A549 (cell line): ENCODE results near the gene GRK3. TPM values are rescaled to one million over a fixed set of nuclear protein-coding genes. Genes with fewer than 3 reads are reported as not detected.

ENCODE experiments used
- ATAC-seq, 2 experiments: fragments of 200-7000 bp in 1 of 2; fragments of >200 bp in 1 of 2; cut with Nextera tagmentation in 1 of 2; cut with Tn5 transposase in 1 of 2; 3 replicates each; pipeline versions ENCODE4 v1.8.0 to v1.9.1; 2018 to 2020; ENCODE audit warnings: mild to moderate bottlenecking in 1 of 2, moderate library complexity in 1 of 2
- CTCF ChIA-PET: fragments of 300-600 bp; sonication (Branson Sonifier 250); formaldehyde crosslinking; extraction: SDS; loops from one replicate; lab custom pipeline; 2021; ENCODE audit warnings: antibody characterized with exemption, inconsistent platforms; lab: Yijun Ruan, JAX
- POLR2A ChIA-PET: fragments of 350-600 bp; formaldehyde crosslinking; extraction: SDS; loops from one replicate; lab custom pipeline; 2021; ENCODE audit warnings: antibody characterized with exemption, inconsistent platforms; lab: Yijun Ruan, JAX
- DNase-seq, 2 experiments: peaks; one replicate each; pipeline versions ENCODE4 v3.0.0 to v3.0.0-alpha.2; 2011 to 2016; ENCODE audit warnings: low read depth in 1 of 2, low spot score in 1 of 2
- FAIRE-seq: peaks from 2 replicates; lab custom pipeline; 2011; peaks lifted over from hg19 to GRCh38; lab: Jason Lieb, UNC
- H3K27ac ChIP-seq, 2 experiments: fragments of >200 bp; sonication (Bioruptor Twin); formaldehyde crosslinking; 3 replicates each; pipeline ENCODE4 v1.5.1; 2016 to 2017
- H3K4me1 ChIP-seq: fragments of >200 bp; sonication (Bioruptor Twin); formaldehyde crosslinking; 3 replicates; pipeline ENCODE4 v1.6.1; 2016
- H3K4me2 ChIP-seq: fragments of >200 bp; sonication (Bioruptor Twin); formaldehyde crosslinking; 3 replicates; pipeline ENCODE4 v1.6.1; 2016
- H3K4me3 ChIP-seq: fragments of >200 bp; sonication (Bioruptor Twin); formaldehyde crosslinking; 3 replicates; pipeline ENCODE4 v1.5.1; 2016
- H3K9me3 ChIP-seq: fragments of >200 bp; sonication (Bioruptor Twin); formaldehyde crosslinking; 3 replicates; pipeline ENCODE4 v1.6.1; 2016
- ATOH8 ChIP-seq: fragments of 250-450 bp; sonication (Bioruptor Pico); IDR thresholded peaks from 2 replicates; pipeline ENCODE4 v1.5.0; 2020; ENCODE audit warnings: low read depth, mild to moderate bottlenecking, moderate library complexity
- BCL3 ChIP-seq: fragments of >200 bp; sonication (Bioruptor Twin); formaldehyde crosslinking; IDR thresholded peaks from 3 replicates; pipeline ENCODE4 v1.6.1; 2016
- CBX2 ChIP-seq: fragments of 200-600 bp; sonication (generic); IDR thresholded peaks from 2 replicates; pipeline ENCODE4 v1.6.1; 2016; ENCODE audit warnings: low read depth, mild to moderate bottlenecking, borderline replicate concordance
- CEBPB ChIP-seq, 2 experiments: fragments of >200 bp in 1 of 2; sonication (Bioruptor Twin) in 1 of 2; formaldehyde crosslinking in 1 of 2; IDR thresholded peaks; 2 replicates each; pipeline ENCODE4 v1.6.1; 2012 to 2016
- EHMT2 ChIP-seq: fragments of 200-600 bp; sonication (generic); IDR thresholded peaks from 2 replicates; pipeline ENCODE4 v1.6.1; 2016; ENCODE audit warnings: antibody characterized with exemption, low read depth, mild to moderate bottlenecking, moderate library complexity
- FOSB ChIP-seq: fragments of 250-450 bp; sonication (Bioruptor Pico); IDR thresholded peaks from 2 replicates; pipeline ENCODE4 v1.5.0; 2020; ENCODE audit warnings: mild to moderate bottlenecking, moderate library complexity
- FOSL2 ChIP-seq, 2 experiments: fragments of 450-650 bp in 1 of 2; fragments of >200 bp in 1 of 2; sonication (Bioruptor Twin) in 1 of 2; formaldehyde crosslinking; IDR thresholded peaks; 2 replicates each; pipeline versions ENCODE4 v1.5.0 to v1.6.1; 2016 to 2020; ENCODE audit warnings: mild to moderate bottlenecking in 1 of 2, moderate library complexity in 1 of 2
- GATA3 ChIP-seq: IDR thresholded peaks from 2 replicates; pipeline ENCODE4 v1.6.1; 2012; ENCODE audit warnings: borderline replicate concordance
- HDAC2 ChIP-seq: fragments of 200-600 bp; sonication (generic); IDR thresholded peaks from 2 replicates; pipeline ENCODE4 v1.6.1; 2016
- HEYL ChIP-seq: fragments of 250-450 bp; sonication (Bioruptor Pico); IDR thresholded peaks from 2 replicates; pipeline ENCODE4 v1.8.0; 2021; ENCODE audit warnings: mild to moderate bottlenecking, moderate library complexity
- HOXA7 ChIP-seq: fragments of 250-450 bp; sonication (Bioruptor Pico); IDR thresholded peaks from 2 replicates; pipeline ENCODE4 v1.5.0; 2020; ENCODE audit warnings: mild to moderate bottlenecking, moderate library complexity
- HOXB13 ChIP-seq: fragments of 250-450 bp; sonication (Bioruptor Pico); IDR thresholded peaks from 2 replicates; pipeline ENCODE4 v1.5.0; 2020; ENCODE audit warnings: low read depth, mild to moderate bottlenecking, moderate library complexity
- JUN ChIP-seq, 2 experiments: fragments of >200 bp; sonication (Bioruptor Twin); formaldehyde crosslinking; IDR thresholded peaks; 2 replicates in 1 of 2; 3 replicates in 1 of 2; pipeline ENCODE4 v1.6.1; 2016 to 2017
- KDM1A ChIP-seq: fragments of 200-600 bp; sonication (generic); IDR thresholded peaks from 2 replicates; pipeline ENCODE4 v1.6.1; 2016; ENCODE audit warnings: low read depth, mild to moderate bottlenecking
- KDM5A ChIP-seq: fragments of 200-600 bp; sonication (generic); IDR thresholded peaks from 2 replicates; pipeline ENCODE4 v1.6.1; 2016; ENCODE audit warnings: antibody characterized with exemption, mild to moderate bottlenecking
- MAX ChIP-seq: IDR thresholded peaks from 2 replicates; pipeline ENCODE4 v1.6.1; 2012
- MYC ChIP-seq: IDR thresholded peaks from 2 replicates; pipeline ENCODE4 v1.6.1; 2012; ENCODE audit warnings: mild to moderate bottlenecking, inconsistent platforms, low read length, improper control_type of control experiment, borderline replicate concordance
- NFE2L2 ChIP-seq: fragments of 150-350 bp; conservative IDR thresholded peaks from 2 replicates; pipeline ENCODE4 v1.6.1; 2014; ENCODE audit warnings: low read length
- NR3C1 ChIP-seq: fragments of >200 bp; sonication (Bioruptor Twin); formaldehyde crosslinking; IDR thresholded peaks from 3 replicates; pipeline ENCODE4 v1.6.1; 2017
- POLR2A ChIP-seq: IDR thresholded peaks from 2 replicates; pipeline ENCODE4 v1.6.1; 2012; ENCODE audit warnings: mild to moderate bottlenecking, low read length
- POLR2AphosphoS2 ChIP-seq: conservative IDR thresholded peaks from 2 replicates; pipeline ENCODE4 v1.6.1; 2012; ENCODE audit warnings: low read length, improper control_type of control experiment, inconsistent platforms
- RAD21 ChIP-seq, 2 experiments: fragments of >200 bp in 1 of 2; sonication (Bioruptor Twin) in 1 of 2; formaldehyde crosslinking in 1 of 2; IDR thresholded peaks in 1 of 2; conservative IDR thresholded peaks in 1 of 2; 2 replicates in 1 of 2; 3 replicates in 1 of 2; pipeline ENCODE4 v1.6.1; 2012 to 2018; ENCODE audit warnings: inconsistent platforms in 1 of 2
- RCOR1 ChIP-seq: fragments of 150-350 bp; IDR thresholded peaks from 2 replicates; pipeline ENCODE4 v1.6.1; 2014; ENCODE audit warnings: antibody characterized with exemption, low read length, low read depth
- REST ChIP-seq: fragments of 200-600 bp; sonication (generic); IDR thresholded peaks from 2 replicates; pipeline ENCODE4 v1.6.1; 2016; ENCODE audit warnings: antibody characterized with exemption, mild to moderate bottlenecking, moderate library complexity
- RFX5 ChIP-seq: fragments of 450-650 bp; IDR thresholded peaks from 2 replicates; pipeline ENCODE4 v1.7.1; 2014; ENCODE audit warnings: antibody characterized with exemption, mild to moderate bottlenecking, moderate library complexity
- TP53 ChIP-seq: fragments of 250-450 bp; sonication (Bioruptor Pico); IDR thresholded peaks from 2 replicates; pipeline ENCODE4 v1.5.0; 2021; ENCODE audit warnings: mild to moderate bottlenecking, moderate library complexity
- USF2 ChIP-seq: fragments of 450-650 bp; IDR thresholded peaks from 2 replicates; pipeline ENCODE4 v1.6.1; 2014; ENCODE audit warnings: antibody characterized with exemption
- ZC3H11A ChIP-seq: fragments of 450-650 bp; IDR thresholded peaks from 2 replicates; pipeline ENCODE4 v1.6.1; 2014; ENCODE audit warnings: antibody characterized with exemption, mild to moderate bottlenecking
- ZFP36 ChIP-seq: fragments of 450-650 bp; IDR thresholded peaks from 2 replicates; pipeline ENCODE4 v1.6.1; 2014; ENCODE audit warnings: borderline replicate concordance; ENCODE audit not compliant: partially characterized antibody
- WGBS: methylation state at CpG from one replicate; pipeline ENCODE4 v1.1.6; 2017; ENCODE audit errors: missing lambda C conversion rate; 5-methylcytosine and 5-hydroxymethylcytosine counted together
- polyA plus RNA-seq, 4 experiments: library from polyadenylated mRNA; depleted of rRNA in 3 of 4; stranded (reverse); fragments of >200 nt; fragmentation: RNase III in 1 of 4; extraction: RNeasy Plus Mini Kit Qiagen cat#74134 plus additional on column Dnase treatment in 1 of 4; gene quantifications; 2 replicates in 3 of 4; 3 replicates in 1 of 4; pipeline ENCODE4 v1.2.3, GENCODE V29; 2011 to 2017

Gene GRK3
- polyA plus RNA-seq, 2 of the 4 experiments (the other 2 are of a cell fraction) = 3.9 to 6.5 TPM

- ATAC-seq (no peak), FAIRE-seq (no peak)
- no peaks in the 10 kb centered on the region for H3K9me3 ChIP-seq
- 78% methylated on average over 18 of the region's 19 CpGs for WGBS
- POLR2A ChIA-PET = no interaction called here
- no peak overlapping the region for H3K4me3 ChIP-seq
- no peak overlapping the region for H3K4me2 ChIP-seq
- TF ChIP-seq MYC (no peak), ZFP36 (no peak), FOSB (CRISPR knock-in tag) (no peak), EHMT2 (no peak), MAX (no peak), KDM5A (no peak), RFX5 (no peak), HDAC2 (no peak), TP53 (no peak), JUN (IDR thresholded peaks at IDR 0.05) (no peak), RCOR1 (no peak), POLR2A (no peak), NR3C1 (no peak), BCL3 (no peak), HOXB13 (CRISPR knock-in tag) (no peak)
- TF ChIP-seq, all 56 proteins: peak for 0
- no peak overlapping the region for H3K27ac ChIP-seq
- CTCF ChIA-PET = interaction anchor here (1.0 to 2.0 kb wide), 4 partner anchors 10 to 601 kb away, joined by 3 to 8 read pairs (median 4); no protein-coding TSS in a partner anchor
- DNase-seq = no peak
- no peaks in the 10 kb centered on the region for H3K4me1 ChIP-seq
Measured at GRCh38 chr22:25729016-25729995, 164.8 kb downstream of the GRK3 start.

- DNase-seq (no peak), ATAC-seq (no peak), FAIRE-seq (no peak)
- H3K4me1 ChIP-seq = no peaks in the 10 kb centered on the region
- no peak overlapping the region for H3K27ac ChIP-seq
- H3K9me3 ChIP-seq = no peaks in the 10 kb centered on the region
- POLR2A ChIA-PET = no interaction called here
- TF ChIP-seq GATA3 (no peak), POLR2AphosphoS2 (no peak), MYC (no peak), HOXA7 (no peak), RAD21 (conservative IDR thresholded peaks at IDR 0.05 in 1 of 2, IDR thresholded peaks at IDR 0.05 in 1 of 2) (no peak), CEBPB (IDR thresholded peaks at IDR 0.05) (no peak), CBX2 (no peak), NFE2L2 (no peak), FOSL2 (IDR thresholded peaks at IDR 0.05) (no peak), FOSL2 (CRISPR knock-in tag; IDR thresholded peaks at IDR 0.05) (no peak), REST (no peak), ATOH8 (CRISPR knock-in tag) (no peak), MAX (no peak), KDM1A (no peak), ZC3H11A (no peak), KDM5A (no peak), HEYL (CRISPR knock-in tag) (no peak), FOSB (CRISPR knock-in tag) (no peak), TP53 (no peak), USF2 (no peak)
- H3K4me2 ChIP-seq = no peak overlapping the region
- WGBS = 63% methylated on average over 2 of the region's 2 CpGs
- no peak overlapping the region for H3K4me3 ChIP-seq
- CTCF ChIA-PET = interaction anchor here (0.6 to 1.1 kb wide), 2 partner anchors 37 to 420 kb away, joined by 3 to 4 read pairs; no protein-coding TSS in a partner anchor
Measured at GRCh38 chr22:25735650-25736049, 171.2 kb downstream of the GRK3 start.
